IPS DF 4.7 (cell line): ENCODE results near the gene CSKMT.
"Not testable (repeated sequence)": the region's sequence is repeated elsewhere in the genome, so short reads cannot be mapped to it uniquely, and the experiment has no call there.

ENCODE experiments used
- DNase-seq: peaks from one replicate; pipeline ENCODE4 v3.0.0-alpha.2; 2013; ENCODE audit warnings: low spot score; ENCODE audit errors: extremely low read depth

CSKMT gene

GRCh38 chr11:62687508-62688396 lies 22.6 kb downstream of the CSKMT start:
- DNase-seq = no peak

- no peak for DNase-seq
Measured at GRCh38 chr11:62688491-62688890, 23.4 kb downstream of the CSKMT start.

GRCh38 chr11:62689421-62690183 lies 24.5 kb downstream of the CSKMT start, which contains the start of gene LRRN4CL:
Gene LRRN4CL, minus strand, starts transcription at chr11:62689530. Its CDS starts 1,022 bp downstream, at chr11:62688508.
- no peak for DNase-seq

- DNase-seq = not testable (repeated sequence)
Measured at GRCh38 chr11:62693624-62694023, 28.5 kb downstream of the CSKMT start.

- DNase-seq = no peak
Measured at GRCh38 chr11:62694455-62695167, 29.5 kb downstream of the CSKMT start.

- no peak for DNase-seq
Measured at GRCh38 chr11:62702246-62702645, 37.1 kb downstream of the CSKMT start.

- not testable (repeated sequence) for DNase-seq
Measured at GRCh38 chr11:62703921-62704320, 38.8 kb downstream of the CSKMT start.

- DNase-seq = no peak
Measured at GRCh38 chr11:62705413-62705812, 40.3 kb downstream of the CSKMT start.

- no peak for DNase-seq
Measured at GRCh38 chr11:62705880-62706849, 41.1 kb downstream of the CSKMT start.

GRCh38 chr11:62706850-62707247 lies 41.7 kb downstream of the CSKMT start:
- no peak for DNase-seq

- DNase-seq = no peak
Measured at GRCh38 chr11:62707277-62707861, 42.3 kb downstream of the CSKMT start, which contains the start of the genes BSCL2 and GNG3. Gene BSCL2, minus strand, starts transcription at chr11:62707424. Its CDS starts 229 bp downstream, at chr11:62707195. Gene GNG3, plus strand, starts transcription at chr11:62707676. Its CDS starts 620 bp downstream, at chr11:62708296.

GRCh38 chr11:62708392-62708791 lies 43.3 kb downstream of the CSKMT start:
- no peak for DNase-seq

- no peak for DNase-seq
Measured at GRCh38 chr11:62708793-62709192, 43.7 kb downstream of the CSKMT start.

GRCh38 chr11:62709247-62710000 lies 44.3 kb downstream of the CSKMT start:
- no peak for DNase-seq

GRCh38 chr11:62710001-62710345 lies 44.9 kb downstream of the CSKMT start:
- no peak for DNase-seq

GRCh38 chr11:62712276-62712812 lies 47.2 kb downstream of the CSKMT start:
- no peak for DNase-seq

- DNase-seq = no peak
Measured at GRCh38 chr11:62712861-62713260, 47.7 kb downstream of the CSKMT start.

GRCh38 chr11:62713343-62713742 lies 48.2 kb downstream of the CSKMT start:
- DNase-seq = no peak
